PFSK-1 (cell line): Measurements from ENCODE around the gene POLR3G.

Source experiments
- FOXP2 ChIP-seq: optimal IDR thresholded peaks from 2 replicates; pipeline ENCODE3; 2011; ENCODE audit warnings: borderline replicate concordance, control low read depth, inconsistent platforms; ENCODE audit not compliant: insufficient read depth; ENCODE audit errors: extremely low read length, extremely low read depth
- POLR2AphosphoS5 ChIP-seq: IDR thresholded peaks from 2 replicates; pipeline ENCODE4 v1.6.1; 2012; ENCODE audit warnings: low read depth, mild to moderate bottlenecking, control low read depth, low read length, moderate library complexity
- REST ChIP-seq, 2 experiments: IDR thresholded peaks; 2 replicates each; pipeline versions ENCODE4 v1.6.1 to v1.8.0; 2011 to 2012; ENCODE audit warnings: low read depth in 2 of 2, low read length in 2 of 2, control low read depth in 1 of 2, inconsistent platforms in 1 of 2, mild to moderate bottlenecking in 1 of 2, moderate library complexity in 1 of 2; ENCODE audit not compliant: insufficient read depth in 1 of 2
- SIN3A ChIP-seq: IDR thresholded peaks from 2 replicates; pipeline ENCODE4 v1.6.1; 2012; ENCODE audit warnings: mild to moderate bottlenecking, low read length, moderate library complexity, borderline replicate concordance; ENCODE audit not compliant: insufficient read depth
- TAF1 ChIP-seq: IDR thresholded peaks from 2 replicates; pipeline ENCODE4 v1.6.1; 2012; ENCODE audit warnings: low read length, control low read depth, borderline replicate concordance; ENCODE audit not compliant: insufficient read depth

- TF ChIP-seq TAF1 (no peak), FOXP2 (no peak), REST (IDR thresholded peaks at IDR 0.05; ENCODE audit: insufficient read depth in 1 of 2, low read depth in 2 of 2, low read length in 2 of 2) (no peak), POLR2AphosphoS5 (no peak), SIN3A (no peak)
Measured at GRCh38 chr5:90528601-90529193, 54.0 kb downstream of the POLR3G start.
